Measurements from ENCODE around the gene RALGAPA2. TPM values are rescaled to one million over a fixed set of nuclear protein-coding genes. Genes with fewer than 3 reads are reported as not detected.

The RALGAPA2 gene
- total RNA-seq, 1 experiment from 2014 or later = 10.8 TPM

GRCh38 chr20:20492521-20493332 lies 219.7 kb downstream of the RALGAPA2 start (continued):
- TF ChIP-seq REST (IDR thresholded peaks at IDR 0.05; ENCODE audit: low read depth) (no peak), CBX3 (IDR thresholded peaks at IDR 0.05; ENCODE audit: low read depth) (no peak), RAD21 (IDR thresholded peaks at IDR 0.05; ENCODE audit: low read depth) (no peak), CTCF (IDR thresholded peaks at IDR 0.05 in 2 of 3, conservative IDR thresholded peaks at IDR 0.05 in 1 of 3; ENCODE audit: borderline replicate concordance in 1 of 3, insufficient read depth in 1 of 3, low read depth in 2 of 3, low read length in 2 of 3) (no peak)

- Histone ChIP-seq H3K4me3 (replicated peaks in 1 of 2; ENCODE audit: low read depth in 1 of 2, low read length in 2 of 2) (no peak overlapping the region), H3K27me3 (ENCODE audit: insufficient read depth, low read length) (no peaks in the 10 kb centered on the region), H3K4me1 (ENCODE audit: control insufficient read depth in 1 of 2, insufficient read depth in 2 of 2, low read length in 2 of 2) (no peaks in the 10 kb centered on the region), H3K79me2 (ENCODE audit: insufficient read depth, low read length) (no peaks in the 10 kb centered on the region), H2AFZ (ENCODE audit: low read depth, low read length, poor library complexity, severe bottlenecking) (no peak overlapping the region), H3K9ac (ENCODE audit: low read length) (no peak overlapping the region), H4K20me1 (ENCODE audit: insufficient read depth) (no peaks in the 10 kb centered on the region), H3K9me3 (ENCODE audit: control insufficient read depth in 1 of 2, insufficient read depth in 1 of 2, low read depth in 1 of 2, low read length in 2 of 2) (no peaks in the 10 kb centered on the region), H3K36me3 (ENCODE audit: control insufficient read depth in 1 of 2, insufficient read depth in 2 of 2, low read length in 2 of 2) (no peaks in the 10 kb centered on the region), H3K4me2 (ENCODE audit: low read length) (no peak overlapping the region), H3K9me2 (ENCODE audit: insufficient read depth) (no peaks in the 10 kb centered on the region), H3K27ac (ENCODE audit: low read depth, low read length) (no peak overlapping the region)
- ChIA-PET POLR2A (no interaction called here), CTCF (no interaction called here), RAD21 (ENCODE audit: low non-redundant PET in 1 of 2, low total read pairs in 2 of 2, uncharacterized antibody in 2 of 2, unreplicated experiment in 2 of 2) (no interaction called here)
- DNase-seq (ENCODE audit: low read depth, low spot score) (no peak), ATAC-seq (no peak)
- BruUV-seq (replicated peaks) = no TSS peak
- intact Hi-C loops (cut with micrococcal nuclease) = no loop called here
- no peak for TF ChIP-seq REST (IDR thresholded peaks at IDR 0.05; ENCODE audit: low read depth)
- no peak for TF ChIP-seq CBX3 (IDR thresholded peaks at IDR 0.05; ENCODE audit: low read depth)
- no peak for TF ChIP-seq EGR1 (IDR thresholded peaks at IDR 0.05; ENCODE audit: low read depth)
- TF ChIP-seq ZBTB33 (IDR thresholded peaks at IDR 0.05; ENCODE audit: extremely low read depth, insufficient replicate concordance, low read length) = no peak
- no peak for TF ChIP-seq JUND (IDR thresholded peaks at IDR 0.05)
- no peak for TF ChIP-seq YY1 (IDR thresholded peaks at IDR 0.05; ENCODE audit: extremely low read depth, insufficient replicate concordance, low read depth, low read length)
- no peak for TF ChIP-seq EZH2phosphoT487 (IDR thresholded peaks at IDR 0.05; ENCODE audit: borderline replicate concordance)
- TF ChIP-seq POLR2A (IDR thresholded peaks at IDR 0.05; ENCODE audit: borderline replicate concordance, extremely low read depth, insufficient read depth, insufficient read length) = no peak
- no peak for TF ChIP-seq SIN3A (IDR thresholded peaks at IDR 0.05; ENCODE audit: low read depth)
These were observed 220.6 kb downstream of the RALGAPA2 start for GRCh38 chr20:20491784-20492264.

Data from HCT116 (cell line).